Sigmoid colon (tissue), 4 donors: ENCODE results near the gene GRID2.

Experiments used
- EP300 ChIP-seq, 4 donors: sonication (generic); formaldehyde crosslinking; IDR thresholded peaks; one replicate each; pipeline ENCODE4 v1.6.1; 2017; ENCODE audit warnings: antibody characterized with exemption in 4 of 4
- POLR2AphosphoS5 ChIP-seq, 4 donors: sonication (generic); formaldehyde crosslinking; IDR thresholded peaks; one replicate each; pipeline ENCODE4 v1.6.1; 2017; ENCODE audit warnings: antibody characterized with exemption in 4 of 4
- TF ChIP-seq, protein P1 (sequence below), 4 experiments: fragments of 450-650 bp in 3 of 4; fragments of 200-600 bp in 1 of 4; IDR thresholded peaks; one replicate each; pipeline ENCODE4 v1.5.1; 2016 to 2019; ENCODE audit warnings: antibody characterized with exemption in 4 of 4, mild to moderate bottlenecking in 3 of 4, moderate library complexity in 2 of 4

DNA sequence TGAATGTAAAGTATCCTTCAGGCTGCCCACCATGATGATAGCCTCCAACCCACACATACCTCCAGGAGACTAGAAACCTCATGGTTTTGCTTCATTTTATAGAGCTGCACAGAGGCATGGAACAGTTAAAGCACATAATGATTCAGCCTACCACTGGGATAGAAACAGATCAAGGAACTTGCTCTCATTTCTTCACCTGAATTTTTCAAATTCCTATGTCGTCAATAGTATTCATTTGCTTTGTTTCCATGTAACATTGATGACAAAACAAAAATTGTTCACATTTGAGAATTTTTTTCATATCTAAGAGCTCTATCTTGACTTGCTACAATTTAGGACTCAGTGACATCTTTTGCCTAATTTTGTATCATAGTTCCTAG, 1473.3 kb downstream of the GRID2 start:
- TF ChIP-seq, protein P1, sequence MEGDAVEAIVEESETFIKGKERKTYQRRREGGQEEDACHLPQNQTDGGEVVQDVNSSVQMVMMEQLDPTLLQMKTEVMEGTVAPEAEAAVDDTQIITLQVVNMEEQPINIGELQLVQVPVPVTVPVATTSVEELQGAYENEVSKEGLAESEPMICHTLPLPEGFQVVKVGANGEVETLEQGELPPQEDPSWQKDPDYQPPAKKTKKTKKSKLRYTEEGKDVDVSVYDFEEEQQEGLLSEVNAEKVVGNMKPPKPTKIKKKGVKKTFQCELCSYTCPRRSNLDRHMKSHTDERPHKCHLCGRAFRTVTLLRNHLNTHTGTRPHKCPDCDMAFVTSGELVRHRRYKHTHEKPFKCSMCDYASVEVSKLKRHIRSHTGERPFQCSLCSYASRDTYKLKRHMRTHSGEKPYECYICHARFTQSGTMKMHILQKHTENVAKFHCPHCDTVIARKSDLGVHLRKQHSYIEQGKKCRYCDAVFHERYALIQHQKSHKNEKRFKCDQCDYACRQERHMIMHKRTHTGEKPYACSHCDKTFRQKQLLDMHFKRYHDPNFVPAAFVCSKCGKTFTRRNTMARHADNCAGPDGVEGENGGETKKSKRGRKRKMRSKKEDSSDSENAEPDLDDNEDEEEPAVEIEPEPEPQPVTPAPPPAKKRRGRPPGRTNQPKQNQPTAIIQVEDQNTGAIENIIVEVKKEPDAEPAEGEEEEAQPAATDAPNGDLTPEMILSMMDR (IDR thresholded peaks at IDR 0.05) = no peak
- no peak for TF ChIP-seq POLR2AphosphoS5 (IDR thresholded peaks at IDR 0.05)
- no peak for TF ChIP-seq EP300 (IDR thresholded peaks at IDR 0.05)
